Osteoblast (primary cell): Measurements from ENCODE around the gene CSTPP1. TPM values are rescaled to one million over a fixed set of nuclear protein-coding genes. Genes with fewer than 3 reads are reported as not detected.

Experiments
- DNase-seq: peaks from one replicate; pipeline ENCODE4 v3.0.0; 2011; ENCODE audit warnings: low spot score, mixed read lengths; ENCODE audit not compliant: insufficient read length; ENCODE audit errors: missing footprints
- H2AFZ ChIP-seq: 2 replicates; pipeline ENCODE4 v1.6.0; 2011; ENCODE audit warnings: mild to moderate bottlenecking, low read length
- H3K27ac ChIP-seq: 2 replicates; pipeline ENCODE4 v1.5.1; 2011; ENCODE audit warnings: mild to moderate bottlenecking, low read depth, low read length, moderate library complexity
- H3K27me3 ChIP-seq: 2 replicates; pipeline ENCODE4 v1.6.0; 2012; ENCODE audit warnings: mild to moderate bottlenecking, control low read depth, inconsistent platforms, low read length, moderate library complexity; ENCODE audit not compliant: insufficient read depth
- H3K36me3 ChIP-seq: 2 replicates; pipeline ENCODE4 v1.5.1; 2011; ENCODE audit warnings: mild to moderate bottlenecking, low read length, control low read depth, moderate library complexity; ENCODE audit not compliant: insufficient read depth
- H3K4me1 ChIP-seq: 2 replicates; pipeline ENCODE4 v1.5.1; 2011; ENCODE audit warnings: mild to moderate bottlenecking, low read length, control low read depth, moderate library complexity; ENCODE audit not compliant: insufficient read depth
- H3K4me2 ChIP-seq: 2 replicates; pipeline ENCODE4 v1.6.0; 2011; ENCODE audit warnings: mild to moderate bottlenecking, low read length; ENCODE audit not compliant: insufficient read depth
- H3K4me3 ChIP-seq: fragments of 200-600 bp; sonication (generic); 3 replicates; pipeline ENCODE4 v1.5.1; 2012; ENCODE audit warnings: mild to moderate bottlenecking, low read length, inconsistent platforms; ENCODE audit not compliant: insufficient read depth
- H3K79me2 ChIP-seq: 2 replicates; pipeline ENCODE4 v1.6.0; 2012; ENCODE audit warnings: mild to moderate bottlenecking, low read length, control low read depth, inconsistent platforms; ENCODE audit not compliant: insufficient read depth
- H3K9me3 ChIP-seq: 2 replicates; pipeline ENCODE4 v1.5.1; 2011; ENCODE audit warnings: low read depth, low read length, control low read depth
- H4K20me1 ChIP-seq: 2 replicates; pipeline ENCODE4 v1.6.0; 2012; ENCODE audit warnings: mild to moderate bottlenecking, low read length, control low read depth; ENCODE audit not compliant: insufficient read depth
- total RNA-seq: library from RNA; depleted of rRNA; stranded (reverse); fragments of >200 nt; gene quantifications from 2 replicates; pipeline ENCODE4 v1.2.3, GENCODE V29; 2012
- TF ChIP-seq, protein P1 (sequence below): IDR thresholded peaks from 2 replicates; pipeline ENCODE4 v1.5.1; 2011; ENCODE audit warnings: mild to moderate bottlenecking, low read depth, low read length, moderate library complexity; ENCODE audit errors: extremely low read depth

The CSTPP1 gene
- total RNA-seq, 1 donor: 27.1 TPM

GRCh38 chr11:47177229-47177845 is 240.8 kb downstream of the CSTPP1 start:
- peak overlapping the region; percentile 97 for H2AFZ ChIP-seq
- peaks cover 42% of the 10 kb centered on the region for H3K79me2 ChIP-seq
- peaks cover 29% of the 10 kb centered on the region for H3K36me3 ChIP-seq
- H3K27ac ChIP-seq: peak overlapping the region; percentile 80
- TF ChIP-seq, protein P1, sequence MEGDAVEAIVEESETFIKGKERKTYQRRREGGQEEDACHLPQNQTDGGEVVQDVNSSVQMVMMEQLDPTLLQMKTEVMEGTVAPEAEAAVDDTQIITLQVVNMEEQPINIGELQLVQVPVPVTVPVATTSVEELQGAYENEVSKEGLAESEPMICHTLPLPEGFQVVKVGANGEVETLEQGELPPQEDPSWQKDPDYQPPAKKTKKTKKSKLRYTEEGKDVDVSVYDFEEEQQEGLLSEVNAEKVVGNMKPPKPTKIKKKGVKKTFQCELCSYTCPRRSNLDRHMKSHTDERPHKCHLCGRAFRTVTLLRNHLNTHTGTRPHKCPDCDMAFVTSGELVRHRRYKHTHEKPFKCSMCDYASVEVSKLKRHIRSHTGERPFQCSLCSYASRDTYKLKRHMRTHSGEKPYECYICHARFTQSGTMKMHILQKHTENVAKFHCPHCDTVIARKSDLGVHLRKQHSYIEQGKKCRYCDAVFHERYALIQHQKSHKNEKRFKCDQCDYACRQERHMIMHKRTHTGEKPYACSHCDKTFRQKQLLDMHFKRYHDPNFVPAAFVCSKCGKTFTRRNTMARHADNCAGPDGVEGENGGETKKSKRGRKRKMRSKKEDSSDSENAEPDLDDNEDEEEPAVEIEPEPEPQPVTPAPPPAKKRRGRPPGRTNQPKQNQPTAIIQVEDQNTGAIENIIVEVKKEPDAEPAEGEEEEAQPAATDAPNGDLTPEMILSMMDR: peak; percentile 78
- peak; percentile 97 for DNase-seq
- peak overlapping the region; percentile 100 for H3K4me2 ChIP-seq
- H4K20me1 ChIP-seq: peaks cover 21% of the 10 kb centered on the region
- H3K4me1 ChIP-seq: peaks cover 19% of the 10 kb centered on the region
- H3K9me3 ChIP-seq: no peaks in the 10 kb centered on the region
- peak overlapping the region; percentile 100 for H3K4me3 ChIP-seq
- H3K27me3 ChIP-seq: no peaks in the 10 kb centered on the region

GRCh38 chr11:47177846-47178245 is 241.3 kb downstream of the CSTPP1 start:
- TF ChIP-seq, protein P1: no peak
- Histone ChIP-seq H3K9me3 (no peaks in the 10 kb centered on the region), H3K79me2 (peaks cover 36% of the 10 kb centered on the region), H2AFZ (peak overlapping the region; percentile 97), H3K4me3 (peak overlapping the region; percentile 100), H4K20me1 (peaks cover 19% of the 10 kb centered on the region), H3K27me3 (no peaks in the 10 kb centered on the region), H3K27ac (peak overlapping the region; percentile 80), H3K4me1 (peaks cover 19% of the 10 kb centered on the region), H3K4me2 (peak overlapping the region; percentile 100), H3K36me3 (peaks cover 24% of the 10 kb centered on the region)
- no peak for DNase-seq

GRCh38 chr11:47178316-47178715 is 241.8 kb downstream of the CSTPP1 start:
- H2AFZ ChIP-seq: no peak overlapping the region
- H3K9me3 ChIP-seq: no peaks in the 10 kb centered on the region
- TF ChIP-seq, protein P1: no peak
- peaks cover 19% of the 10 kb centered on the region for H3K4me1 ChIP-seq
- peaks cover 20% of the 10 kb centered on the region for H3K36me3 ChIP-seq
- no peaks in the 10 kb centered on the region for H3K27me3 ChIP-seq
- H3K79me2 ChIP-seq: peaks cover 32% of the 10 kb centered on the region
- no peak for DNase-seq
- H3K4me3 ChIP-seq: no peak overlapping the region
- no peak overlapping the region for H3K27ac ChIP-seq
- no peak overlapping the region for H3K4me2 ChIP-seq
- peaks cover 19% of the 10 kb centered on the region for H4K20me1 ChIP-seq

GRCh38 chr11:47178737-47179654 is 242.4 kb downstream of the CSTPP1 start:
- Histone ChIP-seq H3K4me2 (no peak overlapping the region), H3K27me3 (no peaks in the 10 kb centered on the region), H4K20me1 (peaks cover 13% of the 10 kb centered on the region), H3K27ac (no peak overlapping the region), H3K36me3 (peaks cover 13% of the 10 kb centered on the region), H3K4me3 (no peak overlapping the region), H3K9me3 (no peaks in the 10 kb centered on the region), H3K4me1 (peaks cover 19% of the 10 kb centered on the region), H2AFZ (no peak overlapping the region), H3K79me2 (peaks cover 25% of the 10 kb centered on the region)
- DNase-seq: peak; percentile 88
- TF ChIP-seq, protein P1: no peak
